Neutrophil (primary cell): ENCODE results near the gene MYOF.

Experiments used
- H3K27ac ChIP-seq: fragments of 200-600 bp; sonication (generic); 2 replicates; pipeline ENCODE4 v1.5.1; 2016; ENCODE audit warnings: mild to moderate bottlenecking, moderate library complexity
- H3K27me3 ChIP-seq: fragments of 200-600 bp; sonication (generic); 2 replicates; pipeline ENCODE4 v1.6.0; 2016; ENCODE audit warnings: mild to moderate bottlenecking
- H3K36me3 ChIP-seq: fragments of 200-600 bp; sonication (generic); 2 replicates; pipeline ENCODE4 v1.5.1; 2017
- H3K4me1 ChIP-seq, 2 experiments: fragments of 200-600 bp in 1 of 2; sonication (generic) in 1 of 2; 1 replicate in 1 of 2; 2 replicates in 1 of 2; pipeline versions ENCODE4 v1.5.1 to v1.6.1; 2013 to 2016; ENCODE audit warnings: low read depth in 1 of 2, low read length in 1 of 2, mild to moderate bottlenecking in 1 of 2, moderate library complexity in 1 of 2; ENCODE audit not compliant: control insufficient read depth in 1 of 2, insufficient read depth in 1 of 2
- H3K4me3 ChIP-seq, 2 experiments: fragments of 200-600 bp in 1 of 2; sonication (generic) in 1 of 2; 1 replicate in 1 of 2; 2 replicates in 1 of 2; pipeline ENCODE4 v1.5.1; 2013 to 2016; ENCODE audit warnings: low read depth in 1 of 2, low read length in 1 of 2, mild to moderate bottlenecking in 1 of 2, moderate library complexity in 1 of 2
- H3K9me3 ChIP-seq: fragments of 200-600 bp; sonication (generic); 2 replicates; pipeline ENCODE4 v1.5.1; 2016
- TF ChIP-seq, protein P1 (sequence below): fragments of 200-600 bp; sonication (generic); IDR thresholded peaks from 2 replicates; pipeline ENCODE4 v1.5.1; 2016; ENCODE audit warnings: antibody characterized with exemption

MYOF gene

DNA sequence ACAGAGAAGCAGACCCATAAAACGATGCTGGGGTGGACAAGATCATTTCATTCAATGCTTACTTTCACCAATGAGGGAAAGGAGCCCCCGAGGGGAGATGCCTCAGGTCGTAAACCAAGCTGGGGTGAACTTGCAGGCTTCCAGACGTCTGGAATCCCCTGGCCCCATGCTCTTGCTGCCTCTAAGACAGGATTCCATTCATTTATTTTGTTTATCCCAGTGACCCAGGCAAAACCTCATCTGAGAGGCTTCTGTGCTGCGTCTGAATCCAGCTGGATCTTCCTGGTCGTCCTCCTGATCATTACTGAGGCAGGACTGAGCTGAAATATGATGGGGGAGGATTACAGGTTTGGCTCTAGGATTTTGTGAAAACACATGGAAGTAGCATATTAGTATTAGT lies 182.9 kb downstream of the MYOF start:
- H3K36me3 ChIP-seq, result no peaks in the 10 kb centered on the region
- no peak overlapping the region for H3K27ac ChIP-seq
- TF ChIP-seq, protein P1, sequence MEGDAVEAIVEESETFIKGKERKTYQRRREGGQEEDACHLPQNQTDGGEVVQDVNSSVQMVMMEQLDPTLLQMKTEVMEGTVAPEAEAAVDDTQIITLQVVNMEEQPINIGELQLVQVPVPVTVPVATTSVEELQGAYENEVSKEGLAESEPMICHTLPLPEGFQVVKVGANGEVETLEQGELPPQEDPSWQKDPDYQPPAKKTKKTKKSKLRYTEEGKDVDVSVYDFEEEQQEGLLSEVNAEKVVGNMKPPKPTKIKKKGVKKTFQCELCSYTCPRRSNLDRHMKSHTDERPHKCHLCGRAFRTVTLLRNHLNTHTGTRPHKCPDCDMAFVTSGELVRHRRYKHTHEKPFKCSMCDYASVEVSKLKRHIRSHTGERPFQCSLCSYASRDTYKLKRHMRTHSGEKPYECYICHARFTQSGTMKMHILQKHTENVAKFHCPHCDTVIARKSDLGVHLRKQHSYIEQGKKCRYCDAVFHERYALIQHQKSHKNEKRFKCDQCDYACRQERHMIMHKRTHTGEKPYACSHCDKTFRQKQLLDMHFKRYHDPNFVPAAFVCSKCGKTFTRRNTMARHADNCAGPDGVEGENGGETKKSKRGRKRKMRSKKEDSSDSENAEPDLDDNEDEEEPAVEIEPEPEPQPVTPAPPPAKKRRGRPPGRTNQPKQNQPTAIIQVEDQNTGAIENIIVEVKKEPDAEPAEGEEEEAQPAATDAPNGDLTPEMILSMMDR, result no peak
- no peaks in the 10 kb centered on the region for H3K4me1 ChIP-seq
- H3K27me3 ChIP-seq, result no peaks in the 10 kb centered on the region
- no peaks in the 10 kb centered on the region for H3K9me3 ChIP-seq
- H3K4me3 ChIP-seq, result no peak overlapping the region

DNA sequence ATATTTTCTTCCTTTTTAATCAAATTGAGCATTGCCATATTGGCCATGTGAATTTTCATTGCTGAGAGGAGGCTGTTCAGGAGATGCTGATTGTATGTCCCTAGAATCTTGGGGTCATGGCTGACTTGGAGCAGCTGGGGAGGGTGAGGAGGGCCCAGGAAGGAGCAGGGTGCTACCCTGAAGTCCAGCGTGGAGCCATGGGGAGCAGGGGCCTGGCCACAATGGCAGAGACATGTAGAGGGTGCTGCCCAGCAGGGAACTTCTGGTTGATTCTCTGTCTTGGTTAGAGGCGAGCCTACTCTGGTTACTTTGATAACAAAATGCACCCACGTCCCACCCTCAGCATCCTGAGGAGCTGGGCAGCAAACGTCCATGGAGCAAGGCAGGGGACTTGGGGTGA lies 186.0 kb downstream of the MYOF start:
- Histone ChIP-seq H3K4me3 (no peak overlapping the region), H3K27me3 (no peaks in the 10 kb centered on the region), H3K27ac (no peak overlapping the region), H3K36me3 (no peaks in the 10 kb centered on the region), H3K4me1 (no peaks in the 10 kb centered on the region), H3K9me3 (no peaks in the 10 kb centered on the region)
- TF ChIP-seq, protein P1, result no peak

DNA sequence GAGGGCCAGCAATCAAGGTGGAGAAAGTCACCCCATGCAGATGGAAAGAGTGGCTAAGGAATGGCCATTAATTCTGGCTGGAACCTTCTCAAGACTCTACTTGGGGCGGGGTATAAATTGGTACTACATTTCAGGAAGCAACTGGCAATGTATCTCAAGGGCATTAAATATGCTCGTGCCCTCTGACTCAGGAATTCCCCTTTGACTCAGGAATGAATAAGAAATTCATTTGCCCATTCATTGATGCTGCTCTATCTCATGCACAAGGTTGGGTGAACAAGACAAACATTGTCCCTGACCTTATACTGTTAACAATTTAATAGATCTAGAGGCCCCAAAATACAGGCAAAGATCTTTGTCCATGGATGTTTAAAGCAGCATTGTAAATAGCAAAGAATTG lies 188.1 kb downstream of the MYOF start:
- no peaks in the 10 kb centered on the region for H3K36me3 ChIP-seq
- no peak overlapping the region for H3K27ac ChIP-seq
- no peaks in the 10 kb centered on the region for H3K27me3 ChIP-seq
- H3K9me3 ChIP-seq, result no peaks in the 10 kb centered on the region
- no peak overlapping the region for H3K4me3 ChIP-seq
- TF ChIP-seq, protein P1, result no peak
- no peaks in the 10 kb centered on the region for H3K4me1 ChIP-seq

DNA sequence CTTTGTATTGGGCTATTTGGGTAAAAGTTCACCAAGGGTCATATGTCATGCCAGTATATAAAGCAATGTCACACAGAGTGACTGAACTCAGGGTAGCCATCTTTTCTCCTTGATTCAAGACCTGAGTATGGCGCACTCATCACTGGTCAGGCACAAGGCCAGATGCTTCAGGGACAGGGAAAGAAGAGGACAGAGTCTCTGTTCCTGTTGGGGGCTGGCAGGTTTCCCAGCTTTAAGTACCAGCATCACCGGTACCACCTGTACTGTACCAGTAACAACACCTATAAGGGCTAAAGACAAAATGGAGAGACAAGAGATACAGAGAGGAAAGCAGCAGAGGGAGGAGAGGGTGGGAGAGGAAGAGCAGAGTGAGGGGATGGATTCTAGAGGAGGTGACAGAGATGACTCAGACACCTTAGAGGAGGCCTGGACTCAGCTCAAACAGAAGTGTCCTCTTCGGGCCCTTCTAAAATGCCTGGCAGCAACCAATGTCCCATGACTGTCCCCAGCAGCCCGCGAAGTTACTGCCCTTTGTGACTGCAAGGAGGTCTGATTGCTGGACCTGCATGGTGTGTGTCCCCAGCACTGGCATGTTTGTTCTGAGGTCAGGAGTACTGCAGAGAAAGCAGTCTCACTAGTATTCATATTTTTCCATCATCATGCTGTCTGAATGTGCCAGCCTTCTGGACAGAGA lies 191.3 kb downstream of the MYOF start:
- Histone ChIP-seq H3K27ac (no peak overlapping the region), H3K4me3 (no peak overlapping the region)
- TF ChIP-seq, protein P1, result no peak

DNA sequence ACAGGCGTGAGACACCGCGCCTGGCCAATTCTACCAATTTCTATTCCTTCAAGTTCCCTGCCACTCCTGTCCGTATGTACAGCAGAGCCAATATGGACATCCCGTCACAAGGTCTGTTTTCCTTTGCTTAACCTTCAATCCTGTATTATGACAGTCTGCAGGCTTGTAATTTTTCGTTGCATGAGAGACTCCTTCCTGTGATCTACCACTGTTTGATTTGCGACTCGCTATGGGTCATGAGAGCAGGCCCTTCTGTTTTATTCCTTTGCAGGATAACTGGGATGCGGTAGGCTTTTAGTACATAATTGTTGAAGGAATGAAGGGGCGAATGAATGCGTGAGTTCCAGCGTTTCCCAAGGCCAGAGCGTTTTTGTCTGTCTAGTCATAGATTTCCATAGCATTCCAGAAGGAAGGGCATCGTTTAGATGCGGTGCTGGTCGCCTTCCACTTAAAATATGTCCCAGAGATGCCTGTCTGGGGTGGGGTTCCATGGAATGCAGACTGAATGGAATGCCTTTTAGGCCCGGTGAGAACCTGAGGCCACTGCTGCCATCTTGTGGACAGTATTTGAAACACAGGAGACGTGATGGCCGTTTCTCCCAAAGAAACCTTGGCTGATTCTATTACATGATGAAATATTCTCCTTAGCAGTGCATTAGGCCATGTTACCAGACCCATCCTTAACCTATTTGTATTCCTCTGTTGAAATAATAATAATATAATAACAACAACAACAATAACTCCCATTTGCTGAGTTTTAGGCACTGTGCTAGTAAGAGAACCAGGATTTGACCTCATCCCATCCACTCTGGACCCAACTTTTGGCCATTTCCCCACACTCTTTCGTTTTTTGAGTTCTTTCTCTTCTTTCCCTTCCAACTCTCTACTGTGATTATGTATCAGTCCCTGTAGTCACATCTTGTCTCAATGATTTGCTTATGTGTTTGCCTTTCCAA lies 193.2 kb downstream of the MYOF start:
- TF ChIP-seq, protein P1, result no peak
- H3K36me3 ChIP-seq, result no peaks in the 10 kb centered on the region

More for the DNA sequence above, 191.3 kb downstream of the MYOF start:
- Histone ChIP-seq H3K9me3 (no peaks in the 10 kb centered on the region), H3K4me1 (no peaks in the 10 kb centered on the region), H3K36me3 (no peaks in the 10 kb centered on the region), H3K27me3 (no peaks in the 10 kb centered on the region)

More for the DNA sequence above, 193.2 kb downstream of the MYOF start:
- Histone ChIP-seq H3K4me3 (no peak overlapping the region), H3K4me1 (peaks cover 0 to 6% of the 10 kb centered on the region in 2 experiments), H3K27me3 (no peaks in the 10 kb centered on the region), H3K9me3 (no peaks in the 10 kb centered on the region), H3K27ac (no peak overlapping the region)
